SK-N-SH treated with all-trans-retinoic acid at 6 μM for 48 hours (cell line): Measurements from ENCODE around the gene C1orf94.

Source experiments
- ESRRG ChIP-seq: fragments of 250-450 bp; sonication (Bioruptor Pico); IDR thresholded peaks from 2 replicates; pipeline ENCODE4 v1.6.1; 2021; ENCODE audit warnings: mild to moderate bottlenecking
- ZFP3 ChIP-seq: fragments of 250-450 bp; sonication (Bioruptor Pico); IDR thresholded peaks from 2 replicates; pipeline ENCODE4 v1.5.0; 2020; ENCODE audit warnings: mild to moderate bottlenecking, moderate library complexity

- TF ChIP-seq ESRRG (CRISPR knock-in tag) = no peak
- TF ChIP-seq ZFP3 = no peak
Measured at GRCh38 chr1:34143975-34144374, 32.7 kb upstream of the C1orf94 start.
